Esophagus (tissue), 2 donors: Measurements from ENCODE around the gene GSC. TPM values are rescaled to one million over a fixed set of nuclear protein-coding genes. Genes with fewer than 3 reads are reported as not detected.
"Not testable (repeated sequence)": the region's sequence is repeated elsewhere in the genome, so short reads cannot be mapped to it uniquely, and the experiment has no call there.

Experiments
- H3K27ac ChIP-seq, 2 donors: one replicate each; pipeline ENCODE4 v1.5.1; 2013; ENCODE audit warnings: low read depth in 2 of 2, mild to moderate bottlenecking in 2 of 2, inconsistent platforms in 1 of 2, low read length in 1 of 2, moderate library complexity in 1 of 2
- H3K27me3 ChIP-seq, 2 donors: one replicate each; pipeline ENCODE4 v1.6.1; 2013; ENCODE audit warnings: low read length in 2 of 2, control low read depth in 1 of 2, mild to moderate bottlenecking in 1 of 2; ENCODE audit not compliant: insufficient read depth in 2 of 2, control insufficient read depth in 1 of 2
- H3K36me3 ChIP-seq, 2 donors: one replicate each; pipeline ENCODE4 v1.6.1; 2013; ENCODE audit warnings: low read length in 1 of 2; ENCODE audit not compliant: control insufficient read depth in 2 of 2, insufficient read depth in 2 of 2
- H3K4me1 ChIP-seq, 2 donors: one replicate each; pipeline ENCODE4 v1.6.1; 2013; ENCODE audit warnings: low read length in 1 of 2; ENCODE audit not compliant: control insufficient read depth in 2 of 2, insufficient read depth in 2 of 2
- H3K4me3 ChIP-seq, 2 donors: one replicate each; pipeline ENCODE4 v1.5.1; 2013; ENCODE audit warnings: low read length in 2 of 2, mild to moderate bottlenecking in 2 of 2, low read depth in 1 of 2, moderate library complexity in 1 of 2
- H3K9me3 ChIP-seq, 2 donors: one replicate each; pipeline ENCODE4 v1.6.1; 2013; ENCODE audit warnings: mild to moderate bottlenecking in 2 of 2, low read depth in 1 of 2, low read length in 1 of 2, moderate library complexity in 1 of 2; ENCODE audit not compliant: control insufficient read depth in 2 of 2, insufficient read depth in 1 of 2
- WGBS, 2 donors: extraction: QIAGEN DNeasy Blood & Tissue Kit; methylation state at CpG; one replicate each; pipeline ENCODE4 v1.1.7; 2013; 5-methylcytosine and 5-hydroxymethylcytosine counted together
- polyA plus RNA-seq, 2 donors: library from polyadenylated mRNA; stranded (reverse); fragments of 200-250 nt; gene quantifications; one replicate each; pipeline ENCODE4 v1.2.3, GENCODE V29; 2013
- donor health status: healthy with polysubstance abuse.
- donor health status: Bipolar disorder and iron deficiency.

The GSC gene
- polyA plus RNA-seq, 2 donors = 0.04 TPM; not detected in 1

- Histone ChIP-seq H3K4me3 (no peak overlapping the region), H3K27me3 (no peaks in the 10 kb centered on the region), H3K4me1 (peaks cover 0 to 2% of the 10 kb centered on the region in 2 donors), H3K36me3 (no peaks in the 10 kb centered on the region), H3K27ac (no peak overlapping the region), H3K9me3 (no peaks in the 10 kb centered on the region)
- 83 to 85% methylated on average over 2 of the region's 2 CpGs for WGBS, 2 donors
Measured at GRCh38 chr14:94750371-94750770, 19.5 kb downstream of the GSC start.

DNA sequence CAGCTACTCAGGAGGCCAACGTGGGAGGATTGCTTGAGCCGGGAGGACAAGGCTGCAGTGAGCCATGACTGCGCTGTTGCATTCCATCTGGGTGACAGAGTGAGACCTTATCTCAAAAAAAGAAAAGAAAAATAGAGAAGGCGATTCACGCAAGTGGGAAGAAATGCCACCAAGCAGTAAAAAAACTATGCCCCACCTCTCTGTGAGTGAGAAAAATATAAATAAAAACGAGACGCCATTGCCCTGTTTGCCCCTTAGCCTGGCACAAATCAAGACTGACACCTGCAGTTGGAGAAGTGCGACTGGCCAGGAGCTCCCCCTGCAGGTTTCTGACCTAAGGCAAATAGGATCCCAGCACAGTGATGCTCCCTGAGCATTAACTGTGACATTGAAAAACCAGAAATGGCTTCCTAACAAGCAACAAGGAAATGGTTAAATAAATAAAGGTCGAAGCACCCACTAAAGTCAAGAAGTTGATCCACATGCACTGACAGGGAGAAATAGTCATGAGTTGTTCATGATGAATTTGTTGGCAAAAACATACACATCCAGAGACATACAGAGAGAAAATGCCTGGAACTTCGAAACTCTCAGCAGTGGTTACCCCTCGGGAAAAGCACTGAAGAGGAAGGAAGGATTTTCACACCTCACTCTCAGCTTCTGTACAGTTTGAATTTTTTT is 21.1 kb downstream of the GSC start:
- Histone ChIP-seq H3K27ac (no peak overlapping the region), H3K4me3 (no peak overlapping the region), H3K27me3 (no peaks in the 10 kb centered on the region), H3K9me3 (no peaks in the 10 kb centered on the region), H3K36me3 (no peaks in the 10 kb centered on the region), H3K4me1 (peaks cover 0 to 2% of the 10 kb centered on the region in 2 donors)
- WGBS, 2 donors = 32 to 33% methylated on average over 11 of the region's 11 CpGs

DNA sequence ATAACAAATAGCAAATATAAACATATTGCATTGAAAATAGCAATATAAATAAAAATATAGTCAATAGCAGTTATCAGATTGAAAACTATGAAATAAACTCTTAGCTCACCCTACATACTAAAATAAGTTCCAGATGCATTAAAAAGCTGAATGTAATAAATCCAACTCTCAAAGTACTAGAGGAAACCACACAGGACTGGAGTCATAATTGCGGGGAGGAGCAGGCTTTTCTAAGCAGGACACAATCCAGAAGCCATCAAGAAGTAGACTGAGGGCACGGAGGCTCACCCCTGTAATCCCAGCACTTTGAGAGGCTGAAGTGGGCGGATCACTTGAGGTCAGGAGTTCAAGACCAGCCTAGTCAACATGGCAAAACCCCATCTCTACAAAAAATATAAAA is 22.2 kb downstream of the GSC start:
- no peaks in the 10 kb centered on the region for H3K9me3 ChIP-seq
- no peaks in the 10 kb centered on the region for H3K27me3 ChIP-seq
- 76 to 81% methylated on average over 3 of the region's 3 CpGs for WGBS, 2 donors
- no peak overlapping the region for H3K4me3 ChIP-seq
- H3K27ac ChIP-seq = no peak overlapping the region
- H3K4me1 ChIP-seq = peaks cover 0 to 2% of the 10 kb centered on the region in 2 donors
- no peaks in the 10 kb centered on the region for H3K36me3 ChIP-seq

- H3K27me3 ChIP-seq = not testable (repeated sequence)
- 74 to 85% methylated on average over 6 to 7 of the region's 7 CpGs for WGBS, 2 donors
Measured at GRCh38 chr14:94747153-94747552, 22.8 kb downstream of the GSC start.

DNA sequence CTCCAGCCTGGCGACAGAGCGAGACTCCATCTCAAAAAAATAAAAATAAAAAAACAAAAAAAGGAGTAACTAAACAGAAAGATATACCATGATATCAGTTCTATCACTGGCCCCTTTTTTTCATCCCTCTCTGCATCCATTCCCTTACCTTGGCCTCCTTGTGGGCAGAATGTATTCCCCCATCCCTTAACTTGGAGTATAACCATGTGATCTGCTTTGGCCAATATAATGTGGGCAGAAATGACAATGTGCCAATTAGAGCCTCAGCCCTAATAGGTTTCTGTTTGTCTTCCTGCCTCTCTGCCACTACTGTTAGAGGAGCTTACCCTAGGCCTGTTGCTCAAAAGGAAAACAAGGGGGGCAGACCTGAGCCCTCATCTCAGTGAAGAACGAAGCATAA is 23.8 kb downstream of the GSC start:
- H3K36me3 ChIP-seq = no peaks in the 10 kb centered on the region
- H3K4me3 ChIP-seq = no peak overlapping the region
- H3K27me3 ChIP-seq = no peaks in the 10 kb centered on the region
- no peaks in the 10 kb centered on the region for H3K4me1 ChIP-seq
- WGBS, 2 donors = 95 to 97% methylated on average over 3 of the region's 3 CpGs
- H3K9me3 ChIP-seq = no peaks in the 10 kb centered on the region
- no peak overlapping the region for H3K27ac ChIP-seq

More at GRCh38 chr14:94747153-94747552, 22.8 kb downstream of the GSC start:
- H3K36me3 ChIP-seq, H3K27ac ChIP-seq, H3K9me3 ChIP-seq, H3K4me3 ChIP-seq, H3K4me1 ChIP-seq: not testable (repeated sequence)

DNA sequence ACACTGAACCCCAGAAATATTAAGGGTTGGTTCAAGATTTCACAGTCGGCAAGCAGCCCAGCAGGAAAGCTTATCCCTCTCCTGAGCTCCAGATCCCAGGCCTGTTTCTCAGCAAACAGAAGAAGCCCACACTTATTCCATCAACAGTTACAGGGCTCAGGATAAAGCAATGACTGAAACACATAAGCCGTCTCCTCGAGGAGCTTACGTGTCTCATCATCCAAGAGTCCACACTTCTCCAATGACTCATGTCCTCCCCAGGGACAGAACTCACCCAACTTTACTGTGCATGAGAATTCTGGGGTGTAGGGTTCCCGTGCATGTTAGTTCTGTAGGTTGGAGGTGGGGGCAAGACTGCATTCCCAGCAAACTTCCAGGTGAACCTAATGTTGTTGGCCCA is 31.2 kb downstream of the GSC start:
- H3K4me3 ChIP-seq = no peak overlapping the region
- H3K27ac ChIP-seq = no peak overlapping the region
- H3K27me3 ChIP-seq = no peaks in the 10 kb centered on the region
- WGBS, 2 donors = 78 to 81% methylated on average over 5 of the region's 5 CpGs
- H3K36me3 ChIP-seq = no peaks in the 10 kb centered on the region
- H3K4me1 ChIP-seq = no peaks in the 10 kb centered on the region
- no peaks in the 10 kb centered on the region for H3K9me3 ChIP-seq

DNA sequence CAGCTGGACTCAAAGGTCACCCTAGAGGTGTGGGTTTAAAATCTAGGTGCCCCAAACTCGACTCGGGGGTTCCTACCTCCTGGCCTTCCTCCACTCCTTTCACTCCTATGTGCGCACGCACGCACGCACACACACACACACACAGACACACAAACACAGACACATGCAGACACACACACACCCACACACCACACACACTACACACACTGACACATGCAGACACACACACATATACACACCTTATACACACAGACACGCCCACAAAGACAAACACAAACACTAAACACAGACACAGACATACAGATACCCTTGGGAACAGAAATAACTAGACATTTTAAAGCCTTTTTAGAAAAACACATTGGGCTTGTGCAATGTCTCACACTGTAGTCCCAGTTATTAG is 31.8 kb downstream of the GSC start:
- WGBS, 2 donors = 85 to 91% methylated on average over 7 of the region's 7 CpGs
- Histone ChIP-seq H3K27ac (no peak overlapping the region), H3K4me3 (no peak overlapping the region), H3K27me3 (no peaks in the 10 kb centered on the region), H3K9me3 (no peaks in the 10 kb centered on the region), H3K4me1 (no peaks in the 10 kb centered on the region), H3K36me3 (no peaks in the 10 kb centered on the region)

DNA sequence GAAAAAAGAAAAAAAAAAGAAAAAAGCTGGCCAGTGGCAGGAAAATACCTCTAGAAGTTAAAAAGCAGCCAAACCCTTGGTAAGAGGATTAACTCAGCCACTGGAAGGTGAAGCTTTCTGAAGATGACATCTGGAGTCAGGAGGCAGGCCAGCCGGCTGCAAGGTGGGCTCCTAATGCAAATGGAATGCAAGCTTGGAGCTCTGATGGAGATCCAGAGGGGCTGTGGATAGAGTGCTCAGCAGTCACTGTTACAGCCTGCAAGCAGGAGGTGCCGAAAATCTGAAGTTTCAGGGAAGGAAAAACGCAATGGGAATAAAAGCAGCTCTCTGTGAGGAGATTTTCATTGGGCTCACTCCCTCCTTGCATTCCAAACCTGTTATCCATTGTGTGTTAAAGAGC is 41.0 kb downstream of the GSC start:
- 45 to 70% methylated on average over 3 of the region's 3 CpGs for WGBS, 2 donors
- no peaks in the 10 kb centered on the region for H3K4me1 ChIP-seq
- H3K36me3 ChIP-seq = no peaks in the 10 kb centered on the region

DNA sequence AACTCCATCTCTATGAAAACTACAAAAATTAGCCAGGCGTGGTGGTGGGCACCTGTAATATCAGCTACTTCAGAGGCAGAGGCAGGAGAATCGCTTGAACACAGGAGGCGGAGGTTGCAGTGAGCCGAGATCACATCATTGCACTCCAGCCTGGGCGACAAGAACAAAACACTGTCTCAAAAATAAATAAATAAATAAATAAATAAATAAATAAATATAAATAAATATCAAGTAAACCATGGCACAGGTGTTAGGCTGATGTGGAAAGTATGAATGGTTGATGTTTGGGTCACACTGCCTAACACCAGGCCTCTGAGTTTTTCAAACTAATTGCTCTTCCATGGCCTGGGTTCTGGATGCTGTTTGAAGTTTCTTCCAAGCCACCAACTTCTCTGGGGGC is 41.5 kb downstream of the GSC start:
- H3K4me3 ChIP-seq, H3K27ac ChIP-seq, H3K36me3 ChIP-seq, H3K27me3 ChIP-seq, H3K4me1 ChIP-seq, H3K9me3 ChIP-seq: not testable (repeated sequence)
- 95% methylated on average over 5 of the region's 5 CpGs for WGBS, 2 donors

More for the DNA sequence above, 41.0 kb downstream of the GSC start:
- H3K27me3 ChIP-seq = no peaks in the 10 kb centered on the region
- H3K9me3 ChIP-seq = no peaks in the 10 kb centered on the region
- H3K4me3 ChIP-seq = no peak overlapping the region
- H3K27ac ChIP-seq = no peak overlapping the region

- H3K9me3 ChIP-seq, H3K4me3 ChIP-seq, H3K36me3 ChIP-seq, H3K4me1 ChIP-seq, H3K27ac ChIP-seq, H3K27me3 ChIP-seq: not testable (repeated sequence)
- WGBS, 2 donors = 95% methylated on average over 8 of the region's 8 CpGs
Measured at GRCh38 chr14:94726649-94727048, 43.3 kb downstream of the GSC start.
